ENCODE data around the gene USP22. TPM values are rescaled to one million over a fixed set of nuclear protein-coding genes. Genes with fewer than 3 reads are reported as not detected.

Gene USP22
- total RNA-seq, 1 experiment from 2014 or later = 210 TPM

- no peak for DNase-seq (ENCODE audit: low read depth, low spot score)
- no peak overlapping the region for H3K4me3 ChIP-seq (replicated peaks in 1 of 2; ENCODE audit: low read depth in 1 of 2, low read length in 2 of 2)
- TF ChIP-seq ZBTB33 (IDR thresholded peaks at IDR 0.05; ENCODE audit: extremely low read depth, insufficient replicate concordance, low read length) (no peak), CEBPB (IDR thresholded peaks at IDR 0.05; ENCODE audit: low read depth) (no peak), FOSL1 (IDR thresholded peaks at IDR 0.05; ENCODE audit: low read depth) (no peak), POLR2A (IDR thresholded peaks at IDR 0.05; ENCODE audit: borderline replicate concordance, extremely low read depth, insufficient read depth, insufficient read length) (no peak), EZH2phosphoT487 (IDR thresholded peaks at IDR 0.05; ENCODE audit: borderline replicate concordance) (no peak), ZFX (IDR thresholded peaks at IDR 0.05) (no peak), EZH2 (IDR thresholded peaks at IDR 0.05) (no peak), TCF7L2 (IDR thresholded peaks at IDR 0.05; ENCODE audit: borderline replicate concordance, extremely low read depth, insufficient read depth, insufficient read length) (no peak), REST (IDR thresholded peaks at IDR 0.05; ENCODE audit: low read depth) (no peak), SIN3A (IDR thresholded peaks at IDR 0.05; ENCODE audit: low read depth) (no peak), JUND (IDR thresholded peaks at IDR 0.05) (no peak), ZNF274 (IDR thresholded peaks at IDR 0.05; ENCODE audit: low read depth, low read length) (no peak), ATF3 (IDR thresholded peaks at IDR 0.05) (no peak), ELF1 (IDR thresholded peaks at IDR 0.05; ENCODE audit: borderline replicate concordance, low read depth) (no peak)
- peaks cover 4 to 11% of the 10 kb centered on the region in 2 experiments for H3K4me1 ChIP-seq (ENCODE audit: control insufficient read depth in 1 of 2, insufficient read depth in 2 of 2, low read length in 2 of 2)
- no peaks in the 10 kb centered on the region for H3K9me3 ChIP-seq (ENCODE audit: control insufficient read depth in 1 of 2, insufficient read depth in 1 of 2, low read depth in 1 of 2, low read length in 2 of 2)
- CTCF ChIA-PET = no interaction called here
- intact Hi-C loops (cut with micrococcal nuclease) = no loop called here
- BruUV-seq (replicated peaks) = no TSS peak
- no peak overlapping the region for H3K4me2 ChIP-seq (ENCODE audit: low read length)
- peaks cover 100% of the 10 kb centered on the region for H3K79me2 ChIP-seq (ENCODE audit: insufficient read depth, low read length)
- H2AFZ ChIP-seq (ENCODE audit: low read depth, low read length, poor library complexity, severe bottlenecking) = no peak overlapping the region
- ATAC-seq = no peak
- no peak overlapping the region for H3K9ac ChIP-seq (ENCODE audit: low read length)
- no peaks in the 10 kb centered on the region for H3K9me2 ChIP-seq (ENCODE audit: insufficient read depth)
- H3K27me3 ChIP-seq (ENCODE audit: insufficient read depth, low read length) = no peaks in the 10 kb centered on the region
- H3K36me3 ChIP-seq (ENCODE audit: control insufficient read depth in 1 of 2, insufficient read depth in 2 of 2, low read length in 2 of 2) = peaks cover 7 to 29% of the 10 kb centered on the region in 2 experiments; a peak in 3 of 4 replicates
- RAD21 ChIA-PET (ENCODE audit: low non-redundant PET in 1 of 2, low total read pairs in 2 of 2, uncharacterized antibody in 2 of 2, unreplicated experiment in 2 of 2) = no interaction called here
- H4K20me1 ChIP-seq (ENCODE audit: insufficient read depth) = peaks cover 64% of the 10 kb centered on the region
- no peak overlapping the region for H3K27ac ChIP-seq (ENCODE audit: low read depth, low read length)
- POLR2A ChIA-PET = interaction anchor here (1.3 kb wide), 1 partner anchor 8 kb away, joined by 4 read pairs; the partner anchor contains the start of gene USP22
These were observed 7.4 kb downstream of the USP22 start for GRCh38 chr17:21035406-21035805.
